ENCODE measurements around the gene CHID1.

CHID1 gene

GRCh38 chr11:819129-819931 is 91.3 kb downstream of the CHID1 start:
- peak in 1 of 2 experiments; percentile 52 for DNase-seq

- DNase-seq: no peak
Observed at GRCh38 chr11:818396-819128, 92.0 kb downstream of the CHID1 start, which contains the start of gene PNPLA2. PNPLA2 (plus strand) TSS chr11:818914; CDS start chr11:819719, 805 bp downstream.
